Hematopoietic multipotent progenitor cell treated with erythropoietin and hydrocortisone succinate and interleukin-3 and kit ligand, for 15 days (in vitro differentiated cells): ENCODE measurements around the gene CYP27C1.

ENCODE experiments used
- DNase-seq: peaks from one replicate; pipeline ENCODE4 v3.0.0-alpha.2; 2015; ENCODE audit warnings: low spot score

Gene CYP27C1

GRCh38 chr2:127150996-127151395 lies 69.1 kb downstream of the CYP27C1 start:
- no peak for DNase-seq

DNA sequence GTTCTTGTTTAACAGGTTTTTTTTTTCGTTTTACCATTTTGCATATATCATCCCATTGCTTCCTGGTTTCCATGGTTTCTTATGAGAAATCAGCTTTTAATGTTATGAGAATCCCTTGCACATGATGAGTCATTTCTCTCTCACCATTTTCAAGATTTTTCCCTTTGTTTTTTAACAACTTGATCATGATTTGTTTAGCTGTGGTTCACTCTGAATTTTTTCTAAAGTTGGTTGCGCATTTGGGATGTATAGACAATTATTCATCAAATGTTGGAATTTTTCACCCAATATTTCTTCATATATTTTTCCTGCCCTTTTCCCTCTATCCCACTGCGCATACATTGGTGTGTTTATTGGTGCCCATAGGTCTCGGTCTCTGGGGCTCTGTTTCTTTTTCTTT lies 70.7 kb downstream of the CYP27C1 start:
- DNase-seq, result no peak

GRCh38 chr2:127146820-127147502 lies 73.1 kb downstream of the CYP27C1 start:
- no peak for DNase-seq

DNA sequence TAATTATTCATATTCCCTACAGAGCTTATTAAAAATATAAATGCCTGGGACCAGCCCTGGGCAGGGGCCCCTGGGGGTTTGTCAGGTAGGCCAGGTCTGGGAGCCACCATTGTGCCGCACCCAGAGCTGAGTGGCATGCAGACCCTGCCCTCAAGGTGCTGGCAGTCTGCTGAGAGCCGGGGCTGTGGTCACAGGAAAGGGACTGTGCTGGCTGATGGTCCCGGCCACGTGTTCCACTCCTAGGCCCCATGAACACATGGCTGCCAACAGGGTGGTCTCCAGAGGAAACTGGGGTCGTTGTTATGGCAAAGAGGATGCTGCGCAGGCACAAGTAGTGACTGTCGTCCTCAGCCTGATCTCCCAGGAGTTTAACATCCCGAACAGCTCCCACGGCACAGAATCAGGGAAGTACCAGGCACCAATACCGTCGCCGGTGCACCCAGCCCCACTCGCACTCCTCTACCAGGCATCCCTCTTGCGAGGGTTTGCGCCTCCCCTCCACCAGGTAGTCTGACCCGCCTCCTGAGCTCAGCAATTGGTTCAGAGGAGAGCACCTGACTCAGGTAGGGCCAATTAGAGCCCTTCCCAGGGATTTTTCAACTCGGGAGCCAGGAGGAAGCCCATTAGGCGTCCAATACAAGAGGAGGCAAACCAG lies 73.9 kb downstream of the CYP27C1 start:
- DNase-seq, result no peak

DNA sequence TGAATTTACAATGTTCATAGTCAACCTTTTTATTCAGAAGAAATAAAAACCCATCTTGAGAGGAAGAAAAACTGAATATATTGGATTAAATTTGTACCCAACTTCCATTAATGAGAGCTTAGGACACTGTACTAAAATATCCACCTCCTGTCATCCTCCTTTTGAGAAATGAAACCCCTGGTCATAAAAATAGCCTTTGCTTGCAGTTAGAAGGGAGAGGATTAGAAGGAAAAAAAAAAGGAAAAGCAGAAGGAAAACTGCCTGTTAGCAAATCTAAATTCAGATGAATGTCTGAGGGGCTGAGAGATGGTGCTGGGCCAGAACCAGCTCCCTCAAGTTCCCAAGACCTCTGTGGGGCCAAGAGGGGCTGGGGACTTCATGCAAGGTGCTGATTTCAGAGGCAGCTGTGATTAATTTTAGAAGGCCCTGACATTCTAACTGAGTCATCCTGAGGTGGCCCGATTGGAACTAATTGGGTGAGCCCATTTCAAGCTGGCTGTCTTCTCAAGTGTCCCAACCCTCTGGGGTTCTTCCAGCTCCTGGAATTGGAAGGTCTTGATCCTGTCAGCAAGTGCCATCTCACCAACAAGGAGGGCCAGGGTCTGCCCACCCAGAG lies 74.7 kb downstream of the CYP27C1 start:
- DNase-seq, result no peak

GRCh38 chr2:127143841-127144782 lies 76.0 kb downstream of the CYP27C1 start:
- DNase-seq, result no peak

- DNase-seq, result no peak
These were observed 77.2 kb downstream of the CYP27C1 start for GRCh38 chr2:127142663-127143630.

DNA sequence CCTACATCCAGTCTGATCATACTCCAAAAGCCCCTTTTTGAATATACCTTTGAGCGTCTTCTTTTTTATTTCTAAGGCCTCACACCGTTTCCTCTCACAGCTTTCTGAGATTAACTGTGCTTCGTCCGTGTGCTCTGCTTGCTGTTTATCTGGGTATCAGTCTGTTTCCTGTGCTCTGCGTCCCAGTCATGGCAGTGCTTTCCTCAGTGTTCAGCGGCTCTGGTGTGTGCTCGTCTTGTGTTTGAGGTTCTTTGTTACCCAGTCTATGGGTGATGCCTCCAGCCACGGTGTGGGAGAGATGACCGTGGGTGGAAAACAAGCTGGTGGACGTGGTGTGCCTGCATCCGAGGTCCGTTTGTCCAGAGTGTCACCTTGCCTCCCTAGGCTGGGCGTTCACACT lies 79.6 kb downstream of the CYP27C1 start:
- no peak for DNase-seq

GRCh38 chr2:127139766-127140165 lies 80.3 kb downstream of the CYP27C1 start:
- DNase-seq, result no peak

DNA sequence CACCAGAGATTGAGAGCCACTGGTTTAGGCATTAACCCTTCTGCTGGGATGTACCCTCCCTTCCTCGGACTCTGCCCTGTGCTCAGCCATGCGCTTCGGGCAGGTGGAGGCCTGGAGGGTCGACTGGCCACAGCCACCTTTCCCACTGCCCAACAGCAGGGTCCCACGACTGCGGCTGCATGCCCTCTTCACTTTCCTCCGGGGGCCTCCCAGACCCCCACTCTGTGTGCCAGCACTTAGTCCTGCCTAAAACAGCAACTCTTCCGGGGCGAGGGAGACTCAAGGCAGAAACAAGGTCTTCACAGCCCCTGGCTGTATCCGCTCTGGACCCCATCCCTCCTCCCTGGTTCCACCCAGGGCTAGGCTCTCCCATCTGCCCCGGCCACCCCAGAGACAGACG lies 81.8 kb downstream of the CYP27C1 start:
- DNase-seq, result no peak

GRCh38 chr2:127137741-127138140 lies 82.4 kb downstream of the CYP27C1 start:
- DNase-seq, result no peak

DNA sequence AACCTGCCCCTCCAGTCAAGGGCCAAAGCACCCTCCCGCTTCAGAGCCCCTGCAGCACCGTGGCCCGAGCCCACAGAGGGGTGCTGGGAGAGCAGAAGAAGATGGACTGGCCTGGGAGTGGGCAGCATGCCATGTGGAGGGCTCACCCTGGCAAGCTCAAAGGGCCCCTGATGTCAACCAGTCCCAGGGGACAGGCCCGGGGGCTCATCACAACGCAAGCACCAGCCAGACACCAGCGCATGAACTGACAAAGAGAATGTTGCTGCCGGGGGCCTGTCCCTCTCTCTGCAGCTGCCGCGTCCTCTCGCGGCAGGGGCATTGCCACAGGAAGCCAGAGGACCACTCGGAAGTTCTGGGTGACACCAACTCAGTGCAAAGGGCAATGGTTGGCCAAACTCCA lies 82.9 kb downstream of the CYP27C1 start:
- DNase-seq, result no peak

- DNase-seq, result no peak
These were observed 85.0 kb downstream of the CYP27C1 start for GRCh38 chr2:127134833-127135830.

DNA sequence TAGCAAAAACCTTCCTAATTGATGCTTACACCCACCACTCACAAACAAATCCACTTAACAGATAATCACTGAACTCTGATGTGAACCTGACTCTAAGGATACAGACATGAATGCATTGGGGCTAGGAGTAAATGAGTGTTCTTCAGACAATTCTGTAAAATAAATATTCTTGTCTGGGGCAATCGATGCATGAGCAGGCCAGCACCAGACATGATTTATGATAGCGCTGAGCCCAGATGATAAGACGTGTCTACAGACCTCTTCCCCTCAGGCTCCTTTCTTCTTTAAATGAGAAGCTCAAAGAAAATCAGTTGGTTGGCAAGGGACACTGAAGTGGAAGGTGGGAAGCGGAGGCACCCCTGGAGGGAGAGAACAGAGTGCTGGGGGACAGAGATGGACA lies 85.9 kb downstream of the CYP27C1 start:
- DNase-seq, result no peak
